ENCODE measurements around the gene FOXN3.

- TF ChIP-seq CTCF (IDR thresholded peaks at IDR 0.05) (no peak), POLR2A (IDR thresholded peaks at IDR 0.05) (no peak)
Observed at GRCh38 chr14:89339579-89339978, 77.5 kb downstream of the FOXN3 start.
